GM18868 (cell line): ENCODE results near the gene DDX23.

Source experiments
- ATAC-seq: cut with Tn5 transposase; IDR thresholded peaks from one replicate; pipeline ENCODE4 v1.9.1; 2021; ENCODE audit warnings: mild to moderate bottlenecking, moderate library complexity; ENCODE audit not compliant: unreplicated experiment

The DDX23 gene

DNA sequence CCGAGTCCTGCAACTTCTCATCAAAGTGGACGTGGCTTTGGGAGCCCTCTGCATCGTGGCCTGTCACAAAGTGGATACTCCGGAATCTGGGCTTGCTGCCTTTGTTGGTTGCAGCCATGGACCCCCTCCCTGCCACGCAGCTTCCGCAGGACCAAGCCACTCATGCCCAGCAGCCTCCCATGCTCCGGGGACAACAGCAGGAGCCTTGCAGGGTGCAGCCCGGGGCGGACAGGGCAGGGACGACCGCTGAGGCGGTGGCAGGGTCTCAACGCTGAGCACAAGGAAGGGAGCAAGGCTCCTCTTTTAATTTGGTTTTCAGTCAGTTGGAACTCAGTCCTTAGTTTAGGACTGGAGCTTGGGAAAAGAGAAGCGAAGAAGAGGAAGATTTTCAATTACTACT lies 51.0 kb downstream of the DDX23 start:
- ATAC-seq: no peak

DNA sequence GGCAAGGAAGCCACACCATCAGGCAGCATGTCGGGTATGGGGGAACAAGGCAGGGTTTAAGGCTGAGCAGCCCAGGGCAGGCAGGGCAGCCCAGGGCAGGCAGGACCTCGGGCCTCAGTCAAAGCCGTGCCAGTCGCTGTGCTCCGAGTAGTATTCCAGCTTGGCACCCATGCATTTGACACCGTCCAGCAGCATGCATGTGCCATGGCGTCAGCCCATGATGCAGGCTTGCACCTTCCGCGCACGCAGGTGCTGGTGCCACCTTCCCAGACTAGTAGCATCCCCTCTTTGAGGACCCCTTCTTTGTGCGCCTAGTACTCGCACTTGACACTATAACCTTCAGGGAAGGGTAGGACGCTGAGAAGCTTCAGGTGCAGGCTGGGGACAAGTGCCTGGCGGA lies 51.5 kb downstream of the DDX23 start:
- no peak for ATAC-seq

DNA sequence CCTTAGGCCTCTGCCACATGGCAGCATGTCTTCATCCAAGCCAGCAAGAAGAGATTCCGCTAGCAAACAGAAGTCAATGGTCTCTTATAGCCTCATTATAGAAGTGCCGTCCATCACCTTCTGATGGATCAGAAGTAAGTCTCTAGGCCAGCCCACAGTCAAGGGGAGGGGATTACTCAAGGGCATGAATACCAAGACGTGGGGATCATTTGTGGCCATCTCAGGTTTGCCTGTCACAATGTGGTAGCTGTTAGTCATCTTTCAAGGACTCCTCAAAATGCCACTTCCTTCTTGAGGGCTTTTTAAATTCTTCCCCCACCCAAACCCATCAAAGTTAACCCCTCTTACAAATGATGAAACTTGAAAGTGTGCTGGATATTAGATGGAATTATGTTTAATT lies 55.0 kb downstream of the DDX23 start:
- no peak for ATAC-seq

DNA sequence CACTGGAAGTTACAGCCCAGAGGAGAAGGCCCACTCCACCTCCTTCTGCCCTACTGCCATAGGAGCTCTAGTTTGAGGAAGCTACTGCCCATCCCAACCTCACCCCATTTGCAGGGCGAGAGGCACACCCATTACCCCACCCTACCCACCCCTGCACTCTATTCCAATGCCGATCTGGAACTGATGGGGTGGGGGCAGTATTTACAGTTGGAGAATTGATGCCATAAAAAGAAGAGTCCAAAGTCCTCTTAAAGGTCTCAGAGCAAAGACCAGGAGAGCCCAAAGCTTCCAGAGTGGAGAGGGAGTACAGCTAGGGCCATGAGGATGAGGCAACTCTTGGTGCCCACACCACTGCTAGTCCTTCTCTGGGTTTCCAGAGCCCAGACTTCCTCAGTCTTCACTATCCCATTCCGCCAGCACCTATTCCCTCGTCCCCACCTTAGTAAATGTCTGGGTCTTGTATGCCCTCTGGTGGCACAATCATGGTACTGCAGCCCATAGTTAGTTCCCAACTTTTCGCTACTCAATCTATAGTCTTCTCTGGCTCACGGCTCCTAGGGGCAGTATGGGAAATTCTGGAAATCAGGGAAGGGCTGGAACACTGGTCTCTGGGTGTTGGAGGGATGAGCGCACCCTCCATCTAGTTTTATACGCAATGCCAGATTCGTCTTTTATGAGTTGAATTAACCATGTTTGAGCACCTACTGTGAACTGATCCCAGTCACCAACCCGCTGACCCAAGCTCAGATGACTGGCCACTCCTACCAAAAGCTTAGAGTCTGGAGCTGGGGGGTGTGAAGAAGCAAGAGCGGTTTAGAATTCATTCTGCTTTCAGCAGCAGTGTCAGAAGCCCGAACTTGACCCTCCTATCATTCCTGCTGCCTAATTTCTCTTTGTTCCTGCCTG lies 56.2 kb downstream of the DDX23 start:
- ATAC-seq: no peak

GRCh38 chr12:48794870-48795269 lies 57.1 kb downstream of the DDX23 start:
- no peak for ATAC-seq

GRCh38 chr12:48793696-48794095 lies 58.3 kb downstream of the DDX23 start:
- no peak for ATAC-seq

DNA sequence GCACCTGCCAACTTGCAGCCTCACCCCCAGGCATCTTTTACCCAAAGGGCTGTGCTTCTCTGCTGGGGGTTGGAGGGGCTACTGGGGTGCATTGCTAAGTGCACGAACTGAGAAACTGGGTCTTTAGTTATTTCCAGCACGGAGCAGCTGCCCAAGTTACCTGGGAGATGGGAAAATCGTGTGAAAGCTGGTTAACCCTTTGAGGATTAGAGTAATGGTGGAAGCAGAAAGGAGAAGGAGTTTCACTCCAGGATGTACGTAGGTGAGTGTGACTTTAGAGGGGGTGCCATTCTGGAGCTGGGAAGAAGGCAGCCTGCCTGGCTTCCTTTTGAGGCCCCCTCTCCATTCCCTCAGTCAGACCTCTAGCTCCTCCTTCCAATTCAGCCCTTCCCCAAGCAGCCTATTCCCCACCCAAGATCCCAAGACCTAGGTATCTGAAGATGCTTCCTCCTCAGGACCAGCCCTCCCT lies 62.1 kb downstream of the DDX23 start:
- no peak for ATAC-seq

DNA sequence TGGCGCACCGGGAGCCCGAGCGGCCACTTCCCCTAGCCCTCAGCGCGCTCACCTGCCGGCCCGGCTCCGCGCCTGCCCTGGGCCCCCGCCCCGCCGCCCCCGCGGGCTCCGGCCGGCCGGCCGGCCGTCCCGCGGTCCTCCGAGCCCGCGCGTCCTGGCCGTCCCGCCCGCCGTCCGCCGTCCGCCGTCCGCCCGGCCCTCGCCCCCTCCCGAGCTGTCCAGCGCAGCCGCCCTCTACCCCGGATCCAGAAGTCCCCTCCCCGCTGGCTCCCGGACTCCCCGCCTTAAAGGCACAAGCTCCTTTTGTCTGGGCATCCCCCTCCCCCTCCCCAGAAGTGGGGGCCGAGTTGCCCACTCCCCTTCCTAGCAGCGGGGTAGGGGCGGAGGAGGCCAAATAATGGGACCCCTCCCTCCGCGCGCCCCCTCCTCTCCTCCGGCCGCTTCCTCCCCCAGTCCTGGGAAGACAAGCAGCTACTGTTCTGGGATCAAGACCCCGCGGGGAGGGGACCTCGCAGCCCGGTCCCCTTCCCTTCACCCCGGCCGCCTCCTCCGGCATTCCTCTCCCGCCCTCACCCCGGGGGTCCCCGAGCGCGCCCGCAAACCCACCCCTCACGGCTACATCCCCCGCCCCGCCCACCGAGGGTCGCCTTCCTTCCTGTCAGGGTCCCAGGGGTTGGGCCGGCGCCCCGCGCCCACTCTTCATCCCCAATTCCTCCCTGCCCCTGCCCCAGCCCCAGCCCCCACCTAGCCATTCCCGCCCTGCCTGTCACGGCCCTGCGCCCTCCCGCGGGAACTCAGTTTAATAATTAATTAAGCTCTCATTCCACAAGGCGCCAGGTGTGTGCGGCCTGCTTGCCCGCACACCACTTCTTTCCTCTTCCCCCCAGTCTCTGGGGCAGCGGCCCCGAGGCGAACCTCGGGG lies 62.8 kb downstream of the DDX23 start, which contains the start of gene ADCY6:
TSS of gene ADCY6 (minus strand) at position 236 of the 922 bp plus-strand sequence. CDS start 5,655 bp downstream, outside the sequence.
- ATAC-seq: no peak

DNA sequence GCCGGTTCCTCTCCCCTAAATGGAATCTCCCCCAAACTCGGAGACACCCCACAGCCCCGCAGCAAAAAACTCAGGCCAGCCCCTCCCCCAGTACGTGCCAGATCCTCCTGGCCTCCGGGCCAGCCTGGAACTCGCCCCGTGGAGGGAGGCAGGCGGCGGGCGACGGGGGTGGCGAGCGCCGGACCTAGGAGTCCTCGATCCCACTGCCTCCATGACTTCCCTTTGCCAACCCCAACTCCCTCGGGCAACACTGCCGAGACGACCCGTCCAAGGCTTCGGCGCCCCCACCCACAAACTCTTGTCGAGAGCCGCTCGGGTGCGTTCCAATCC lies 63.5 kb downstream of the DDX23 start:
- ATAC-seq: no peak

- ATAC-seq: no peak
Measured at GRCh38 chr12:48787791-48788523, 64.0 kb downstream of the DDX23 start.

DNA sequence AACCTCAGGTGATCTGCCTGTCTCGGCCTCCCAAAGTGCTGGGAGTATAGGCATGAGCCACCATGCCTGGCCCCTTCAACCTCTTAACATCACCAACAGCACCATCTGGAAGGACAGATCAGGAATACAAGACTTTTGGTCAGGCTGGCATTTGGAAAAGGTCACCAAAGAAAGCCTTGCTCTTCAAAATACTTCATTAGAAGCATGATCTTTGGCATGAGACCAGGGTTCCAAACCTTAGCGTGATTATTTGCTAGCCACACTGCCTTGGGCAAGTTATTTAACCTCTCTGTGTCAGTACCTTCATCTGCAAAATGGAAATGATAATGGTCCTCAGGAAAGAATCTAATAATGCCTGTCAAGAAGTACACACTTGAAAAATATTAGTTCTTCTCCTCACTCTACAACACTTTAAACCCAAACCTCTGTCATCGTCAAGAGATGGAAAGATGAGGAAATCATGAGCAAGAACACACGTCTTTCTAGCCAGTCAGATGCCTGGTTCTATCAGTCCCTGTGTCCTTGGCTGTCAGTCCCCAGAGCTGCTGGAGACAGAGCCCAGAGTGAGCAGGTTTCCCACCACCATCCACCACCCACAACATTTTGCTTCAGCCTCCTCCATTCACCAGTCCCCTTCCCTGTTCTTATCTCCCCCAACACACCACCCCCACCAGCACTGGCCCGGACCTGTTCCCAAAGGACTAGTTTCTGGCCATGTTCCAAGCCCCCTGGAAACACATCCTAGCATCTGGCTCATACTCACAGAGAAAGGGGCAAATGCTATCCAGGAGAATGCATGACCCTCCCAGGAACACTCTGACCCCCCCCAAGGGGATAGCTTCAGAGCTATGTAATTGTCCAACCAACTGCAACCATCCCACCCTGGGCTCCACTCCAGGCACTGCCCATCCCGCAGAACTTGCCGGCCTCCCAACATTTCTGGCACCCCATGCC lies 65.1 kb downstream of the DDX23 start:
- ATAC-seq: no peak

GRCh38 chr12:48783432-48783831 lies 68.5 kb downstream of the DDX23 start:
- no peak for ATAC-seq

- no peak for ATAC-seq
Measured at GRCh38 chr12:48782457-48783395, 69.2 kb downstream of the DDX23 start.

DNA sequence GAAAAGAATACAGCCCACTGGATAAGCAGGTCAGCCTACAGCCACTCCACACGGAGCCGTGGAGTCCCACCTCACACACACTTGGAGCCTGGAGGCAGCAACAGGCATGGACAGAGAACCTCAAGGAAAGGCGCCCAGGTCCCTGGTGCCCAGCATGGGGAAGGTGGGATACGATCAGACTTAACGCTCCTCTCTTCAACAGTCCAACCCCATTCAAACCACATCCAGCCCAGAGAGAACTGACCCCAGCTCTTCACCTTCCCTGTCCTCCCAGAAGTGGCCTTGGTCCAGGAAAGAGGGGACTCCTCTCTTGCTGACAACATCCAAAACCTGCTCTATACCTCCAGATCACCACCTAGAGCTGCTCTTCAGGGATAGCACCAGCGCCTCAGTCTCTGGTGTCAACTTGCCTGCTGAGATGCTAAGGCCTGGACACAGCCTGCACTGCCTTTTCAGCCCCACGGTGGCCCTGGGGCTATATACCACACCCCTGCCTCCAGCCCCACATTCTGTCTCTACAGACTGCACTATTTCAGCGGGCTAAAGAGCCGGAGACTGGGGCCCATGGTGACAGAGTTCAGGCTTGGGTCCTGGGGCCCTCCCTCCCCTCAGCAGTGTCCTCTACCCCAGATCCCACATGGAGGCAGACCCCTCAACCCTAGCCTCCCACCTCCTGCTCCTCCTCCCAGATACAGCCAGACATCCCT lies 70.1 kb downstream of the DDX23 start:
- ATAC-seq: no peak

DNA sequence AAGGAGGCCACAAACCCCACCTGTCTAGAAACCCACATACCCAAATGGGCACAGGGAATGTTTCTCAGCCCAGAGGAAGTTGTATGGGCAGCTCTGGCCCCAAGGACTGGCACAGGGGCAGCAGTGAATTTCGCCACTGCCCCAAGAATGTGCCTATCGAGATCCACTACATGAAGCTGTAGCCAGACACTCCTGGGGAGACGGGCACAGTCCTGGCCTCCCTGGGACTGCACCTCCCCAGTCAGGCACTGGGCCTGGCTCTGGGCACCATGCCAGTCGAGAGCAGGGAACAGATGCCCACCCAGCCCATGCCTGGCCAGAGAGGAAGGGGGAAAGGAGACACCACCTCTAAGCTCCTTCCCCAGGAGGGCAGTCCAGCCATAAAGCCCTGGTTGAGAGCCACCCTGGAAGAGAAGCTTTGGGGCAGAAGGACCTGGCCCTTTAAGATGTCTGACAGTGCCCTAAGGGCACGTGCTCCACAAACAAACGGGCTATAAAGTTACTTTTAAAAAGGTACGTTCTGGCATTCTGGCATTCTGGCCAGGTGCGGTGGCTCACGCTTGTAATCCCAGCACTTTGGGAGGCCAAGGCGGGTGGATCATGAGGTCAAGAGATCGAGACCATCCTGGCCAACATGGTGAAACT lies 71.5 kb downstream of the DDX23 start:
- no peak for ATAC-seq

- ATAC-seq: no peak
Measured at GRCh38 chr12:48779869-48780268, 72.1 kb downstream of the DDX23 start.
